Testis (tissue), 2 donors: ENCODE data around the gene EML2.

Experiments used
- POLR2A ChIP-seq: fragments of 450-650 bp; IDR thresholded peaks from one replicate; pipeline ENCODE4 v1.6.1; 2017; ENCODE audit warnings: antibody characterized with exemption, mild to moderate bottlenecking, moderate library complexity
- TF ChIP-seq, protein P1 (sequence below), 3 experiments: fragments of 450-650 bp in 2 of 3; fragments of 200-600 bp in 1 of 3; sonication (generic) in 1 of 3; IDR thresholded peaks; one replicate each; pipeline ENCODE4 v1.5.1; 2016 to 2019; ENCODE audit warnings: antibody characterized with exemption in 3 of 3, mild to moderate bottlenecking in 2 of 3, moderate library complexity in 1 of 3

DNA sequence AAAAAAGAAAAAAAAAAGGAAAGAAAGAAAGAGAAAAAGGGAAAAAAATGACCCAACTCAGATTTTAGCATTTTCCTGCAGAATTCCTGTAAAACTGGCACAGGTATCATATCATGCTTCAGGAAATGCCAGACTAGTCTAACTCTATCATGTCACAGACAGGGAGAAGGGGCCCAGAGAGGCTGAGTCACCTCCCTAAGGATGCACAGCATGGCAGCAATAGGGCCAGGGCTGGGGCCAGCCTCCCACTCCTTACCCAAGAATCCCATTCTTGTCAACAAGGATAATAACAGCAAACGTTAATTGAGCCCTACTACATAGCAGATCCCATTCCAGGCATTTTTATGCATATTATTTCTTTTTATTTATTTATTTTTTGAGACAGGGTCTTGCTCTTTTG lies 45.7 kb downstream of the EML2 start:
- no peak for TF ChIP-seq POLR2A
- TF ChIP-seq, protein P1, sequence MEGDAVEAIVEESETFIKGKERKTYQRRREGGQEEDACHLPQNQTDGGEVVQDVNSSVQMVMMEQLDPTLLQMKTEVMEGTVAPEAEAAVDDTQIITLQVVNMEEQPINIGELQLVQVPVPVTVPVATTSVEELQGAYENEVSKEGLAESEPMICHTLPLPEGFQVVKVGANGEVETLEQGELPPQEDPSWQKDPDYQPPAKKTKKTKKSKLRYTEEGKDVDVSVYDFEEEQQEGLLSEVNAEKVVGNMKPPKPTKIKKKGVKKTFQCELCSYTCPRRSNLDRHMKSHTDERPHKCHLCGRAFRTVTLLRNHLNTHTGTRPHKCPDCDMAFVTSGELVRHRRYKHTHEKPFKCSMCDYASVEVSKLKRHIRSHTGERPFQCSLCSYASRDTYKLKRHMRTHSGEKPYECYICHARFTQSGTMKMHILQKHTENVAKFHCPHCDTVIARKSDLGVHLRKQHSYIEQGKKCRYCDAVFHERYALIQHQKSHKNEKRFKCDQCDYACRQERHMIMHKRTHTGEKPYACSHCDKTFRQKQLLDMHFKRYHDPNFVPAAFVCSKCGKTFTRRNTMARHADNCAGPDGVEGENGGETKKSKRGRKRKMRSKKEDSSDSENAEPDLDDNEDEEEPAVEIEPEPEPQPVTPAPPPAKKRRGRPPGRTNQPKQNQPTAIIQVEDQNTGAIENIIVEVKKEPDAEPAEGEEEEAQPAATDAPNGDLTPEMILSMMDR (IDR thresholded peaks at IDR 0.05), result no peak
